Testis (tissue), 2 donors: ENCODE data around the gene MAP3K4.

Source experiments
- POLR2A ChIP-seq: fragments of 450-650 bp; IDR thresholded peaks from one replicate; pipeline ENCODE4 v1.6.1; 2017; ENCODE audit warnings: antibody characterized with exemption, mild to moderate bottlenecking, moderate library complexity
- TF ChIP-seq, protein P1 (sequence below), 3 experiments: fragments of 450-650 bp in 2 of 3; fragments of 200-600 bp in 1 of 3; sonication (generic) in 1 of 3; IDR thresholded peaks; one replicate each; pipeline ENCODE4 v1.5.1; 2016 to 2019; ENCODE audit warnings: antibody characterized with exemption in 3 of 3, mild to moderate bottlenecking in 2 of 3, moderate library complexity in 1 of 3

GRCh38 chr6:161153725-161154124, 162.2 kb downstream of the MAP3K4 start:
- TF ChIP-seq, protein P1, sequence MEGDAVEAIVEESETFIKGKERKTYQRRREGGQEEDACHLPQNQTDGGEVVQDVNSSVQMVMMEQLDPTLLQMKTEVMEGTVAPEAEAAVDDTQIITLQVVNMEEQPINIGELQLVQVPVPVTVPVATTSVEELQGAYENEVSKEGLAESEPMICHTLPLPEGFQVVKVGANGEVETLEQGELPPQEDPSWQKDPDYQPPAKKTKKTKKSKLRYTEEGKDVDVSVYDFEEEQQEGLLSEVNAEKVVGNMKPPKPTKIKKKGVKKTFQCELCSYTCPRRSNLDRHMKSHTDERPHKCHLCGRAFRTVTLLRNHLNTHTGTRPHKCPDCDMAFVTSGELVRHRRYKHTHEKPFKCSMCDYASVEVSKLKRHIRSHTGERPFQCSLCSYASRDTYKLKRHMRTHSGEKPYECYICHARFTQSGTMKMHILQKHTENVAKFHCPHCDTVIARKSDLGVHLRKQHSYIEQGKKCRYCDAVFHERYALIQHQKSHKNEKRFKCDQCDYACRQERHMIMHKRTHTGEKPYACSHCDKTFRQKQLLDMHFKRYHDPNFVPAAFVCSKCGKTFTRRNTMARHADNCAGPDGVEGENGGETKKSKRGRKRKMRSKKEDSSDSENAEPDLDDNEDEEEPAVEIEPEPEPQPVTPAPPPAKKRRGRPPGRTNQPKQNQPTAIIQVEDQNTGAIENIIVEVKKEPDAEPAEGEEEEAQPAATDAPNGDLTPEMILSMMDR (IDR thresholded peaks at IDR 0.05) = no peak
- TF ChIP-seq POLR2A = no peak
